HG02981 (cell line): Measurements from ENCODE around the gene CDK19.
"Not testable (repeated sequence)": the region's sequence is repeated elsewhere in the genome, so short reads cannot be mapped to it uniquely, and the experiment has no call there.

Source experiments
- ATAC-seq: cut with Tn5 transposase; IDR thresholded peaks from one replicate; pipeline ENCODE4 v1.9.1; 2021; ENCODE audit warnings: mild to moderate bottlenecking, moderate library complexity; ENCODE audit not compliant: unreplicated experiment

Gene CDK19

GRCh38 chr6:110760589-110760988 is 54.7 kb downstream of the CDK19 start:
- no peak for ATAC-seq

- not testable (repeated sequence) for ATAC-seq
Measured at GRCh38 chr6:110760098-110760497, 55.2 kb downstream of the CDK19 start.

GRCh38 chr6:110757926-110758325 is 57.3 kb downstream of the CDK19 start:
- no peak for ATAC-seq

- no peak for ATAC-seq
Measured at GRCh38 chr6:110756817-110757216, 58.5 kb downstream of the CDK19 start.

GRCh38 chr6:110755411-110755834 is 59.8 kb downstream of the CDK19 start:
- ATAC-seq: no peak

GRCh38 chr6:110753936-110754668 is 61.2 kb downstream of the CDK19 start:
- ATAC-seq: not testable (repeated sequence)

GRCh38 chr6:110748453-110748852 is 66.8 kb downstream of the CDK19 start:
- ATAC-seq: no peak

GRCh38 chr6:110746680-110747079 is 68.6 kb downstream of the CDK19 start:
- ATAC-seq: no peak

GRCh38 chr6:110744991-110745390 is 70.3 kb downstream of the CDK19 start:
- no peak for ATAC-seq

- ATAC-seq: not testable (repeated sequence)
Measured at GRCh38 chr6:110742552-110742951, 72.7 kb downstream of the CDK19 start.

- ATAC-seq: no peak
Measured at GRCh38 chr6:110741517-110741916, 73.8 kb downstream of the CDK19 start.

GRCh38 chr6:110738899-110739365 is 76.3 kb downstream of the CDK19 start:
- ATAC-seq: no peak

GRCh38 chr6:110735666-110736065 is 79.6 kb downstream of the CDK19 start:
- no peak for ATAC-seq

- no peak for ATAC-seq
Measured at GRCh38 chr6:110731898-110732297, 83.4 kb downstream of the CDK19 start.

- ATAC-seq: no peak
Measured at GRCh38 chr6:110731196-110731595, 84.1 kb downstream of the CDK19 start.

GRCh38 chr6:110728501-110728900 is 86.8 kb downstream of the CDK19 start:
- no peak for ATAC-seq

- ATAC-seq: no peak
Measured at GRCh38 chr6:110723017-110723416, 92.3 kb downstream of the CDK19 start.

GRCh38 chr6:110720066-110720465 is 95.2 kb downstream of the CDK19 start:
- ATAC-seq: no peak

- not testable (repeated sequence) for ATAC-seq
Measured at GRCh38 chr6:110719601-110720000, 95.7 kb downstream of the CDK19 start.

GRCh38 chr6:110714143-110714542 is 101.1 kb downstream of the CDK19 start:
- ATAC-seq: no peak

GRCh38 chr6:110712238-110712637 is 103.0 kb downstream of the CDK19 start:
- ATAC-seq: no peak

GRCh38 chr6:110710115-110710514 is 105.2 kb downstream of the CDK19 start:
- ATAC-seq: no peak
